C4-2B (cell line): ENCODE results near the gene SMO.
A peak's percentile ranks its signal among the peaks of the same experiment; 100 is the strongest.

Experiments
- ZFX ChIP-seq: fragments of 450-650 bp; IDR thresholded peaks from 2 replicates; pipeline ENCODE4 v1.6.1; 2017
- TF ChIP-seq, protein P1 (sequence below): fragments of 450-650 bp; conservative IDR thresholded peaks from 2 replicates; pipeline ENCODE4 v1.5.1; 2017; ENCODE audit warnings: mild to moderate bottlenecking

- TF ChIP-seq, protein P1, sequence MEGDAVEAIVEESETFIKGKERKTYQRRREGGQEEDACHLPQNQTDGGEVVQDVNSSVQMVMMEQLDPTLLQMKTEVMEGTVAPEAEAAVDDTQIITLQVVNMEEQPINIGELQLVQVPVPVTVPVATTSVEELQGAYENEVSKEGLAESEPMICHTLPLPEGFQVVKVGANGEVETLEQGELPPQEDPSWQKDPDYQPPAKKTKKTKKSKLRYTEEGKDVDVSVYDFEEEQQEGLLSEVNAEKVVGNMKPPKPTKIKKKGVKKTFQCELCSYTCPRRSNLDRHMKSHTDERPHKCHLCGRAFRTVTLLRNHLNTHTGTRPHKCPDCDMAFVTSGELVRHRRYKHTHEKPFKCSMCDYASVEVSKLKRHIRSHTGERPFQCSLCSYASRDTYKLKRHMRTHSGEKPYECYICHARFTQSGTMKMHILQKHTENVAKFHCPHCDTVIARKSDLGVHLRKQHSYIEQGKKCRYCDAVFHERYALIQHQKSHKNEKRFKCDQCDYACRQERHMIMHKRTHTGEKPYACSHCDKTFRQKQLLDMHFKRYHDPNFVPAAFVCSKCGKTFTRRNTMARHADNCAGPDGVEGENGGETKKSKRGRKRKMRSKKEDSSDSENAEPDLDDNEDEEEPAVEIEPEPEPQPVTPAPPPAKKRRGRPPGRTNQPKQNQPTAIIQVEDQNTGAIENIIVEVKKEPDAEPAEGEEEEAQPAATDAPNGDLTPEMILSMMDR, result peak; percentile 12; the same call in 1 of the 2 replicates
- no peak for TF ChIP-seq ZFX
Observed at GRCh38 chr7:129213828-129214227, 25.4 kb downstream of the SMO start.
